ENCODE data around the gene NFKB2.

The NFKB2 gene

GRCh38 chr10:102394801-102395399, 605 bp upstream of the NFKB2 start:
- DNase-seq (ENCODE audit: low spot score): no peak

GRCh38 chr10:102396317-102396650, 779 bp downstream of the NFKB2 start:
- DNase-seq (ENCODE audit: low spot score): no peak

- no peak for DNase-seq (ENCODE audit: low spot score)
Observed at GRCh38 chr10:102396730-102397151, 1.2 kb downstream of the NFKB2 start.

- DNase-seq (ENCODE audit: low spot score): no peak
Observed at GRCh38 chr10:102397222-102398171, 2.0 kb downstream of the NFKB2 start.

GRCh38 chr10:102398172-102399020, 2.9 kb downstream of the NFKB2 start:
- no peak for DNase-seq (ENCODE audit: low spot score)

- DNase-seq (ENCODE audit: low spot score): peak; percentile 81
Observed at GRCh38 chr10:102399217-102400021, 3.9 kb downstream of the NFKB2 start.

- no peak for DNase-seq (ENCODE audit: low spot score)
Observed at GRCh38 chr10:102400076-102400475, 4.6 kb downstream of the NFKB2 start.

GRCh38 chr10:102400598-102401341, 5.3 kb downstream of the NFKB2 start:
- no peak for DNase-seq (ENCODE audit: low spot score)

GRCh38 chr10:102401342-102401654, 5.8 kb downstream of the NFKB2 start:
- DNase-seq (ENCODE audit: low spot score): no peak

- DNase-seq (ENCODE audit: low spot score): no peak
Observed at GRCh38 chr10:102401735-102402511, 6.4 kb downstream of the NFKB2 start.

GRCh38 chr10:102402512-102402896, 7.0 kb downstream of the NFKB2 start:
- no peak for DNase-seq (ENCODE audit: low spot score)

GRCh38 chr10:102403115-102403514, 7.6 kb downstream of the NFKB2 start:
- no peak for DNase-seq (ENCODE audit: low spot score)

- no peak for DNase-seq (ENCODE audit: low spot score)
Observed at GRCh38 chr10:102404361-102405107, 9.0 kb downstream of the NFKB2 start.

GRCh38 chr10:102405108-102405571, 9.6 kb downstream of the NFKB2 start:
- no peak for DNase-seq (ENCODE audit: low spot score)

- no peak for DNase-seq (ENCODE audit: low spot score)
Observed at GRCh38 chr10:102405632-102406031, 10.1 kb downstream of the NFKB2 start.

- DNase-seq (ENCODE audit: low spot score): no peak
Observed at GRCh38 chr10:102406815-102407214, 11.3 kb downstream of the NFKB2 start.

GRCh38 chr10:102407425-102408130, 12.1 kb downstream of the NFKB2 start:
- DNase-seq (ENCODE audit: low spot score): no peak

GRCh38 chr10:102408131-102408727, 12.7 kb downstream of the NFKB2 start:
- no peak for DNase-seq (ENCODE audit: low spot score)

All from HuH-7 (cell line).